ENCODE measurements around the gene RBMS2.

GRCh38 chr12:56520506-56520905, 1.1 kb upstream of the RBMS2 start:
- TF ChIP-seq CTCF (IDR thresholded peaks at IDR 0.05) (no peak), POLR2A (IDR thresholded peaks at IDR 0.05) (no peak)
